HUES64 (cell line): Measurements from ENCODE around the gene AGAP1.

Experiments
- H3K27ac ChIP-seq: 2 replicates; pipeline ENCODE4 v1.7.0; 2013; ENCODE audit warnings: low read depth, low read length, inconsistent platforms
- H3K27me3 ChIP-seq: 2 replicates; pipeline ENCODE4 v1.6.1; 2013; ENCODE audit warnings: mild to moderate bottlenecking, low read length; ENCODE audit not compliant: insufficient read depth
- H3K36me3 ChIP-seq: 2 replicates; pipeline ENCODE4 v1.6.1; 2013; ENCODE audit warnings: mild to moderate bottlenecking, low read length; ENCODE audit not compliant: insufficient read depth
- H3K4me1 ChIP-seq: 2 replicates; pipeline ENCODE4 v1.6.1; 2013; ENCODE audit warnings: mild to moderate bottlenecking, low read length, moderate library complexity; ENCODE audit not compliant: insufficient read depth
- H3K4me3 ChIP-seq: 2 replicates; pipeline ENCODE4 v1.5.1; 2013; ENCODE audit warnings: mild to moderate bottlenecking, low read length, moderate library complexity
- H3K9ac ChIP-seq: 2 replicates; pipeline ENCODE4 v1.6.1; 2013; ENCODE audit warnings: mild to moderate bottlenecking, low read depth, low read length
- H3K9me3 ChIP-seq: 2 replicates; pipeline ENCODE4 v1.6.1; 2013; ENCODE audit warnings: low read depth, low read length; ENCODE audit not compliant: insufficient read depth
- WGBS: fragments of 150-250, 120-280 bp; methylation state at CpG from one replicate; pipeline ENCODE4 v1.1.7; 2013; ENCODE audit warnings: missing lambda C conversion rate; 5-methylcytosine and 5-hydroxymethylcytosine counted together

Gene AGAP1

DNA sequence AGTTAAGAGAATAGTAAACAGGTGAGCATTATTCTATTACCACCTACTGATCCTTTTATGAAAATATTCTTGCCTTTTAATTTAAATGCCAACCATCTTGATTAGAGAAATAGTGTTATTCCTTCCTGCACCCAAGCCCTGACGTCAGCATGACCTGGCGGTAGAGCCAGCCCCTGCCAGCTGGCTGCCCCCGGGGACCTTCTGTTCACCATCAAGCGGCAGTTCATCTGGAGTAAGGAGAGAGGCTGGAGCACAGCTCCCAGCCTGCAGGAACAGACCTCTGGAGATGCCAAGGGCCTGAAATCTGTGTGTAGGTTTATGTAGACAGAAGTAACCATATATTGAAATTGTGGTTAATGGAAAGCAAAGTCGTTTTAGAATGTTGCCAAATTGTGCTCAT is 502.6 kb downstream of the AGAP1 start:
- WGBS = 90% methylated on average over 5 of the region's 5 CpGs
- Histone ChIP-seq H3K36me3 (no peaks in the 10 kb centered on the region), H3K4me1 (peaks cover 6% of the 10 kb centered on the region; the same call in 1 of the 2 replicates)

GRCh38 chr2:235999011-235999410 is 505.2 kb downstream of the AGAP1 start:
- no peak overlapping the region for H3K27ac ChIP-seq
- WGBS = 95% methylated on average over 2 of the region's 2 CpGs
- no peaks in the 10 kb centered on the region for H3K27me3 ChIP-seq
- no peaks in the 10 kb centered on the region for H3K36me3 ChIP-seq
- no peak overlapping the region for H3K9ac ChIP-seq
- H3K4me1 ChIP-seq = peaks cover 6% of the 10 kb centered on the region; the same call in 1 of the 2 replicates
- H3K4me3 ChIP-seq = no peak overlapping the region
- H3K9me3 ChIP-seq = no peaks in the 10 kb centered on the region

More for the DNA sequence above, 502.6 kb downstream of the AGAP1 start:
- H3K27ac ChIP-seq = no peak overlapping the region
- H3K9me3 ChIP-seq = no peaks in the 10 kb centered on the region
- H3K4me3 ChIP-seq = no peak overlapping the region
- no peak overlapping the region for H3K9ac ChIP-seq
- H3K27me3 ChIP-seq = no peaks in the 10 kb centered on the region

DNA sequence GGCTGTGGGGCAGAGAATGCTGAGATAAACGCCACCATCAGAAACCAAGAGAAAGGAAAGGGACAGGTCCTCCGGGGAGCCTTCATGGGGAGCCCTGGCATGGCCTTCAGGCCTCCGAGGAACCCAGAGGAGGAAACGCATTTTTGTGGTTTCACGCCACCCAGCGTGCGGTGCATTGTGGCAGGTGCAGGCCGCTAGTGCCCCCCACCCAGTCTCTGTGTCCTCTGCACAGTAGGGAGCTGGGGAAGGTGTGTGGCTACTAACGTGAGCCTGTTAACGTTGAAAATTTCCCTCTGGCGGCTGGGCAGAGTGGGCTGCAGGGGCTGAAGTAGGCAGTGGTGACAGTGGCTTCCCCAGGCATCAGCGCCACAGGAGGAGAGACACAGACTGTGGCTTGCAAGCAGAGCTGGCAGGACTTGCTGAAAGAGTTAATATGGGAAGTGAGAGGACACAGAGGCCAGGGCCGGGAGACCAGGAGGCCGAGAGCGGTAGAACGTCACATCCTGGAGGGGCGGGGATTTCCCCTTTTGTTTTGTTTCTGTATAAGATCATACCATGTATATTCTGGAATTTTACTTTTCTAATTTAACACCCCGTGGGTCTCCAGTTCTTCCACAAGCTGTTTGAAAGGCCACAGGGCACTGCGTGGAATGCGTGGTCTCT is 507.5 kb downstream of the AGAP1 start:
- H3K9me3 ChIP-seq = no peaks in the 10 kb centered on the region; the same call in 1 of the 2 replicates
- no peaks in the 10 kb centered on the region for H3K27me3 ChIP-seq
- H3K27ac ChIP-seq = no peak overlapping the region
- WGBS = 91% methylated on average over 19 of the region's 20 CpGs
- H3K36me3 ChIP-seq = no peaks in the 10 kb centered on the region
- H3K4me3 ChIP-seq = no peak overlapping the region
- H3K4me1 ChIP-seq = peaks cover 1% of the 10 kb centered on the region; the same call in 1 of the 2 replicates
- H3K9ac ChIP-seq = no peak overlapping the region

DNA sequence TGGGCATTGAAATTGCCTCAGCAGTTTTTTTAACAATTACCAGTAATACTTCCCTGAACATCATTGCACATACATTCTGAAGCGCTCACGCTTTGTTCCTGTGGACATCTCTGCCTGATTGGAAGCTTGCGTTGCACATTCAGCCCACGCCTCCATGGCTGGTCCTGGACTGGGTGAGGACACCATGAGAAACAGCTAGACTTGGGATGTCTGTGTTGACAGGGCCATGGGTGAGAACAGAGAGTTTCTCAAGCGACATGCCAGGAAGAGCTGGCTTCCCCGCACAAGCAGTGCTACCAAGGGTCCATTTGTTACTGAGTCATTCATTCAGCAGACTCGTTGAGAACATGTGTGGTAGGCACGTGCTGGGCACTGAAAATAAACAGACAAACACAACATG is 508.0 kb downstream of the AGAP1 start:
- 96% methylated on average over 8 of the region's 8 CpGs for WGBS
- no peaks in the 10 kb centered on the region for H3K36me3 ChIP-seq
- no peaks in the 10 kb centered on the region; the same call in 1 of the 2 replicates for H3K4me1 ChIP-seq
- no peaks in the 10 kb centered on the region for H3K27me3 ChIP-seq
- H3K9me3 ChIP-seq = no peaks in the 10 kb centered on the region; the same call in 1 of the 2 replicates
- no peak overlapping the region for H3K9ac ChIP-seq
- H3K27ac ChIP-seq = no peak overlapping the region
- no peak overlapping the region for H3K4me3 ChIP-seq

DNA sequence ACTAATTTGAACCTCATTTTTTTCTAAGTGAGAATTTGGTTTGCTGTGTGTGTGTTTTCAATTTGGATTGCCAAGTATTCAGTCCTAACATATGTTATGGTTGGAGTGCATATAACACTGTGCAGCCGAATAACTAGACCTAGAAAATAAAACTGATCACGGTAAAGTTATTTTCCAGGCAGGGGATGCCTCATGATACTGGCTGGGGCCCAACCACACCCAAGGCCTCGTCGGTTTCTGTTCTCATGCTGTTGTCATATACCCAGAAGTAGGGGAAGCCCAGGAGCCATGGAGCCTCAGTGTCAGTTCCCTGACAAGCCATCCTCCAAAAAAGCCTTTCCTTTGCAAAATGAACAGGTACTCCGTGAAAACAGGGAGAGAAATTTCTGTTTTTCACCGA is 514.2 kb downstream of the AGAP1 start:
- 93% methylated on average over 6 of the region's 6 CpGs for WGBS

DNA sequence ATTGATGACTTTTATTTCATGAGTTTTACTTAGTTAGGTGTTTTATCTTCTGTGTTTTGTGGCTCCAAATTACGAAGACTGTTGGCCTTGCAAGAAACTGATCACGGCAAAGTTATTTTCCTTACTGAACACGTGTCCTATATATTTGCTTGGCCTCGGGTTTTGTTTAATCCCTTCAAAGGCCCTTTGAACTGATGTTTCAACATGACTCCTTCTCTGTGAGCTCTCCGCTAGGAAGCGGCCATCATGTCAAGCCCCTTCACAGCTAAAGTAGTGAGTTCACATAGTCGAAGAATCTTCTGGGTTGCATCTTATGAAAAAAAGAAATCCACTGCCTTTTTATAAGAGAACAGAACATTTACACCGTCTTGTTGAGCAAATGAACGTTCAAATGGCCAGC is 515.0 kb downstream of the AGAP1 start:
- no peak overlapping the region for H3K27ac ChIP-seq
- no peaks in the 10 kb centered on the region for H3K36me3 ChIP-seq
- H3K4me1 ChIP-seq = peaks cover 22% of the 10 kb centered on the region
- H3K4me3 ChIP-seq = no peak overlapping the region
- H3K9me3 ChIP-seq = no peaks in the 10 kb centered on the region; the same call in 1 of the 2 replicates
- no peak overlapping the region for H3K9ac ChIP-seq
- 0 out of 2 replicates have a peak, but pooled peaks cover under 1% of the 10 kb centered on the region for H3K27me3 ChIP-seq
- WGBS = 91% methylated on average over 9 of the region's 9 CpGs

More for the DNA sequence above, 514.2 kb downstream of the AGAP1 start:
- H3K9me3 ChIP-seq = no peaks in the 10 kb centered on the region; the same call in 1 of the 2 replicates
- H3K9ac ChIP-seq = no peak overlapping the region
- no peak overlapping the region for H3K27ac ChIP-seq
- no peaks in the 10 kb centered on the region for H3K27me3 ChIP-seq
- no peaks in the 10 kb centered on the region for H3K36me3 ChIP-seq
- H3K4me3 ChIP-seq = no peak overlapping the region
- H3K4me1 ChIP-seq = peaks cover 15% of the 10 kb centered on the region

- H3K27me3 ChIP-seq = peaks cover 6% of the 10 kb centered on the region
- WGBS = 87% methylated on average over 15 of the region's 15 CpGs
- H3K27ac ChIP-seq = no peak overlapping the region
- H3K4me3 ChIP-seq = no peak overlapping the region
- H3K4me1 ChIP-seq = peaks cover 44% of the 10 kb centered on the region
- no peaks in the 10 kb centered on the region for H3K36me3 ChIP-seq
- no peak overlapping the region for H3K9ac ChIP-seq
- H3K9me3 ChIP-seq = no peaks in the 10 kb centered on the region; the same call in 1 of the 2 replicates
Measured at GRCh38 chr2:236010920-236011685, 517.3 kb downstream of the AGAP1 start.

DNA sequence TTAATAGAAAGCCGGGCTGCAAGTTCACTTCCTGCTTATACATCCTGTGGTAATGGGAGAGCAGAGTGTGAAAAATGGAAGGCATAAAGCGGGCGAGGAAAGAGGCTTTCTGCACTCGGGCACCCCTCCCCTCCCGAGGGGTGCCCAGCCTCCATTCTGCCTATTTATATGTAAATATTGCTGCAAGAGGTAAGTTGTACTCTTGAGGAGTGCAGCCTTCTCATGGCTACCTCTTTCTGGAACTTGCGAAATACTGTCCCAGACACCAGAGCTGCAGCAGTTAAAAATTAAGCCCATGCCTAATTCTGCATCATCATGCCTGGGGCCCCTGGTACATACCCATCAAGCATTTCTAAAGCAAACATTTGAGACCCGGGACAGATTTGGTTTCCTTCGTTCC is 518.3 kb downstream of the AGAP1 start:
- H3K9ac ChIP-seq = no peak overlapping the region
- 87% methylated on average over 5 of the region's 8 CpGs for WGBS
- no peaks in the 10 kb centered on the region for H3K9me3 ChIP-seq
- peaks cover 51% of the 10 kb centered on the region for H3K4me1 ChIP-seq
- H3K27me3 ChIP-seq = peaks cover 6% of the 10 kb centered on the region
- no peak overlapping the region for H3K4me3 ChIP-seq
- no peak overlapping the region for H3K27ac ChIP-seq
- H3K36me3 ChIP-seq = no peaks in the 10 kb centered on the region

GRCh38 chr2:236014408-236015131 is 520.7 kb downstream of the AGAP1 start:
- Histone ChIP-seq H3K27me3 (peaks cover 6% of the 10 kb centered on the region), H3K9me3 (no peaks in the 10 kb centered on the region), H3K36me3 (no peaks in the 10 kb centered on the region), H3K27ac (no peak overlapping the region), H3K4me1 (peaks cover 51% of the 10 kb centered on the region), H3K9ac (no peak overlapping the region), H3K4me3 (no peak overlapping the region)
- WGBS = 36% methylated on average over 23 of the region's 25 CpGs

GRCh38 chr2:236015171-236015570 is 521.3 kb downstream of the AGAP1 start:
- no peaks in the 10 kb centered on the region for H3K36me3 ChIP-seq
- 39% methylated on average over 6 of the region's 6 CpGs for WGBS
- no peak overlapping the region for H3K4me3 ChIP-seq
- no peak overlapping the region for H3K27ac ChIP-seq
- no peaks in the 10 kb centered on the region for H3K9me3 ChIP-seq
- H3K27me3 ChIP-seq = peaks cover 6% of the 10 kb centered on the region
- no peak overlapping the region for H3K9ac ChIP-seq
- H3K4me1 ChIP-seq = peaks cover 51% of the 10 kb centered on the region

GRCh38 chr2:236016496-236016895 is 522.7 kb downstream of the AGAP1 start:
- no peak overlapping the region for H3K27ac ChIP-seq

More at GRCh38 chr2:236016496-236016895, 522.7 kb downstream of the AGAP1 start:
- Histone ChIP-seq H3K4me1 (peaks cover 46% of the 10 kb centered on the region), H3K9ac (no peak overlapping the region), H3K36me3 (no peaks in the 10 kb centered on the region), H3K9me3 (no peaks in the 10 kb centered on the region), H3K27me3 (peaks cover 6% of the 10 kb centered on the region), H3K4me3 (no peak overlapping the region)
- WGBS = 72% methylated on average over 4 of the region's 4 CpGs
